ENCODE data around the gene CYP2J2.
"Not testable (repeated sequence)": the region's sequence is repeated elsewhere in the genome, so short reads cannot be mapped to it uniquely, and the experiment has no call there.

The CYP2J2 gene

GRCh38 chr1:59878370-59878769 lies 48.2 kb downstream of the CYP2J2 start:
- in situ Hi-C loops (cut with HindIII; ENCODE audit: low sequenced_read_pairs), result no loop called here

DNA sequence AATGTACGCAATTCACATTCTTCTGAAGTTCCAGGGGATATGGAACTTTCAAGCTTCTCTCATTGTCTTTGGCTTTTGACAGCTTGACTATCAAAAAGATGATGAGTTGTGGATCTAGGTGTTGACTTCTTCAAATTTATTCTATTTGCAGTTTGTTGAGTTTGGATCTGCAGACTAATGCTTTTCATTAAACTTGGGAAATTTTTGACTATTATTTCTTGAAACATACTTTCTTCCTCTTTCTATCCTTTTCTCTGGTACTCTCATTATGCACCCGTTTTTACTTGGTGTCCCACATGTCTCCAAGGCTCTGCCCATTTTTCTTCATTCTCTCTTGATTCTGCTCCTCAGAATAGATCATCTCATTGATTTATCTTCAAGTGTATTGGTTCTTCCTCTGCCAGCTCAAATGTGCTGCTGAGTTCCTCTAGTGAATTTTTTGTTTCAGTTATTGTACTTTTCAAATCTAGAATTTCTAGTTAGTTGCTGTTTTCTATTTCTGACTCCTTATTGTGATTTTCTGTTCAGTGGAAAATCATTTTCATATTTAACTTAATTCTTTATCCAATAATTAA lies 49.4 kb downstream of the CYP2J2 start:
- in situ Hi-C loops (cut with HindIII; ENCODE audit: low sequenced_read_pairs), result no loop called here

GRCh38 chr1:59871746-59872145 lies 54.8 kb downstream of the CYP2J2 start:
- in situ Hi-C loops (cut with HindIII; ENCODE audit: low sequenced_read_pairs), result no loop called here

- in situ Hi-C loops (cut with HindIII; ENCODE audit: low sequenced_read_pairs), result no loop called here
Measured at GRCh38 chr1:59866462-59866861, 60.1 kb downstream of the CYP2J2 start.

GRCh38 chr1:59857679-59858354 lies 68.8 kb downstream of the CYP2J2 start:
- in situ Hi-C loops (cut with HindIII; ENCODE audit: low sequenced_read_pairs), result no loop called here

- in situ Hi-C loops (cut with HindIII; ENCODE audit: low sequenced_read_pairs), result no loop called here
Measured at GRCh38 chr1:59856725-59857338, 69.7 kb downstream of the CYP2J2 start.

DNA sequence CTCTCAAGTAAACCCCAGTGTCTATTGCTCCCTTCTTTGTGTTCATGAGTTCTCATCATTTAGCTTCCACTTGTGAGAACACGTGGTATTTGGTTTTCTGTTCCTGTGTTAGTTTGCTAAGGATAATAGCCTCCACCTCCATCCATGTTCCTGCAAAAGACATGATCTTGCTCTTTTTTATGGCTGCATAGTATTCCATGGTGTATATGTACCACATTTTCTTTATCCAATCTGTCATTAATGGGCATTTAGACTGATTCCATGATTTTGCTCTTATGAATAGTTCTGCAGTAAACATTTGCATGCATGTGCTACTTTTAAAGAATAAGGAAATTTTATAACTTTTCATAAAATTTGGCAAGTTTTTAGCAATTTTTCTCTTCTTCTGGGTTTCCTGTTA lies 71.3 kb downstream of the CYP2J2 start:
- in situ Hi-C loops (cut with HindIII; ENCODE audit: low sequenced_read_pairs), result not testable (repeated sequence)

- in situ Hi-C loops (cut with HindIII; ENCODE audit: low sequenced_read_pairs), result no loop called here
Measured at GRCh38 chr1:59852117-59852516, 74.5 kb downstream of the CYP2J2 start.

DNA sequence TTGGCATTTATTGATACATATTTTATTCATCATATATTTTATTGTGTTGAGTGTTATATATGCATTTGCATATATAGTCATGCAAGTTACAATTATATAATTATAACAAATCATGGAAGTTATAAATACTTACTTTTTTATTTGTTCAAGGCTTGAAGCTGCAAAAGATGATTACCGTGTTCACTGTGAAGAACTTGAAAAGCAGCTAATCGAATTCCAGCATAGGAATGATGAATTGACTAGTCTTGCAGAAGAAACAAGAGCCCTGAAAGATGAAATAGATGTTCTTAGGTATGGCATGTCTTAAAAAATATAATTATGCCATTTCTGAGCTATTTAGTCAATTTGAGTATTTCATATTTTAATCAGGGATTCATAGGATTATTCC lies 79.7 kb downstream of the CYP2J2 start:
- in situ Hi-C loops (cut with HindIII; ENCODE audit: low sequenced_read_pairs), result no loop called here

GRCh38 chr1:59846209-59846894 lies 80.2 kb downstream of the CYP2J2 start:
- in situ Hi-C loops (cut with HindIII; ENCODE audit: low sequenced_read_pairs), result no loop called here

GRCh38 chr1:59845091-59845490 lies 81.5 kb downstream of the CYP2J2 start:
- in situ Hi-C loops (cut with HindIII; ENCODE audit: low sequenced_read_pairs), result no loop called here
